Fibroblast of lung (primary cell): ENCODE data around the gene TNFAIP8L1. TPM values are rescaled to one million over a fixed set of nuclear protein-coding genes. Genes with fewer than 3 reads are reported as not detected.
"Not testable (repeated sequence)": the region's sequence is repeated elsewhere in the genome, so short reads cannot be mapped to it uniquely, and the experiment has no call there.

Experiments
- DNase-seq, 2 donors: peaks; one replicate each; pipeline versions ENCODE4 v3.0.0 to v3.0.0-alpha.2; 2010; ENCODE audit warnings: low read depth in 2 of 2
- H2AFZ ChIP-seq: 2 replicates; pipeline ENCODE4 v1.5.1; 2012; ENCODE audit warnings: low read length, control low read depth, inconsistent platforms
- H3K27ac ChIP-seq: 2 replicates; pipeline ENCODE4 v1.5.1; 2011; ENCODE audit warnings: low read length, control low read depth; ENCODE audit not compliant: insufficient read depth
- H3K27me3 ChIP-seq: 2 replicates; pipeline ENCODE4 v1.5.1; 2011; ENCODE audit warnings: mild to moderate bottlenecking, low read length; ENCODE audit not compliant: control insufficient read depth, insufficient read depth
- H3K36me3 ChIP-seq: 2 replicates; pipeline ENCODE4 v1.5.1; 2011; ENCODE audit warnings: low read length; ENCODE audit not compliant: control insufficient read depth, insufficient read depth
- H3K4me1 ChIP-seq: 2 replicates; pipeline ENCODE4 v1.5.1; 2011; ENCODE audit warnings: low read length; ENCODE audit not compliant: control insufficient read depth, insufficient read depth; ENCODE audit errors: extremely low read depth
- H3K4me2 ChIP-seq: 2 replicates; pipeline ENCODE4 v1.5.1; 2011; ENCODE audit warnings: low read length, control low read depth; ENCODE audit not compliant: insufficient read depth; ENCODE audit errors: extremely low read depth
- H3K4me3 ChIP-seq, 4 experiments: fragments of 200-600 bp in 1 of 4; sonication (generic) in 1 of 4; replicated peaks in 1 of 4; 2 replicates each; pipeline ENCODE4 v1.5.1; 2011 to 2016; ENCODE audit warnings: low read length in 4 of 4, low read depth in 3 of 4, mild to moderate bottlenecking in 3 of 4, control low read depth in 2 of 4, inconsistent platforms in 1 of 4, mixed read lengths in 1 of 4; ENCODE audit not compliant: insufficient read depth in 1 of 4; ENCODE audit errors: control extremely low read depth in 1 of 4
- H3K79me2 ChIP-seq: 2 replicates; pipeline ENCODE4 v1.5.1; 2012; ENCODE audit warnings: mild to moderate bottlenecking, low read length, inconsistent platforms; ENCODE audit not compliant: control insufficient read depth, insufficient read depth
- H3K9ac ChIP-seq: 2 replicates; pipeline ENCODE4 v1.5.1; 2011; ENCODE audit warnings: mild to moderate bottlenecking, low read length, control low read depth; ENCODE audit not compliant: insufficient read depth
- H3K9me3 ChIP-seq: 2 replicates; pipeline ENCODE4 v1.5.1; 2012; ENCODE audit warnings: low read depth, low read length; ENCODE audit not compliant: control insufficient read depth, insufficient read depth
- H4K20me1 ChIP-seq: 2 replicates; pipeline ENCODE4 v1.5.1; 2011; ENCODE audit warnings: low read length; ENCODE audit not compliant: control insufficient read depth, insufficient read depth; ENCODE audit errors: extremely low read depth
- EZH2 ChIP-seq: IDR thresholded peaks from 2 replicates; pipeline ENCODE4 v1.5.1; 2012; ENCODE audit warnings: low read length, control low read depth, mild to moderate bottlenecking; ENCODE audit errors: missing control alignments
- polyA plus RNA-seq, 2 donors: library from polyadenylated mRNA; depleted of rRNA in 1 of 2; stranded (reverse) in 1 of 2; unstranded in 1 of 2; fragments of >200 nt; gene quantifications; 2 replicates each; pipeline ENCODE4 v1.2.1, GENCODE V29; 2011 to 2012; ENCODE audit warnings: missing spikeins in 1 of 2
- total RNA-seq: library from RNA; depleted of rRNA; stranded (reverse); fragments of >200 nt; gene quantifications from 2 replicates; pipeline ENCODE4 v1.2.1, GENCODE V29; 2014
- TF ChIP-seq, protein P1 (sequence below), 2 donors: IDR thresholded peaks in 1 of 2; conservative IDR thresholded peaks in 1 of 2; 1 replicate in 1 of 2; 2 replicates in 1 of 2; pipeline ENCODE4 v1.5.1; 2011 to 2012; ENCODE audit warnings: low read length in 2 of 2, control low read depth in 1 of 2, inconsistent platforms in 1 of 2, low read depth in 1 of 2, mild to moderate bottlenecking in 1 of 2

Gene TNFAIP8L1
- total and polyA plus RNA-seq, 2 donors (not counting 1 experiment from before 2014, with no cell fraction given) = 2.3 to 4.0 TPM

DNA sequence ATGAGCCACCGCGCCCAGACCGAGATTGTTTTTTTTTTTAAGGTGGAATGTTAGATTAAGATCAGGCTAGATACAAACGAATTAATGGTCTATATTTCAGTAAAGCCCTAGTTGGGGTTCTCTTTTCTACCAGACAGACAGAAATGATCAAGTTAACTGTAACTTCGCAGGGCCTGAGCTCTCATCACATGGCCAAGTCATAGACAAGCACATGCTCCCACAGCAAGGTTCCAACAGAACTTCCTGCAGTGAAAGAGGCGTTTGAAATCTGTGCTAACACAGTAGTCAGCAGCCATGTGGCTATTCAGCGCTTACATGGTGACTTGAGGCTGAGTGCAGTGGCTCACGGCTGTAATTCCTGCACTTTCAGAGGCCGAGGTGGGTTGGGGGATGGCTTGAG lies 45.1 kb upstream of the TNFAIP8L1 start:
- Histone ChIP-seq H4K20me1 (no peaks in the 10 kb centered on the region), H3K9ac (no peak overlapping the region), H3K79me2 (no peaks in the 10 kb centered on the region), H3K4me3 (no peak overlapping the region), H3K4me2 (no peak overlapping the region), H3K4me1 (no peaks in the 10 kb centered on the region), H3K9me3 (no peaks in the 10 kb centered on the region), H3K36me3 (no peaks in the 10 kb centered on the region), H2AFZ (no peak overlapping the region), H3K27ac (no peak overlapping the region), H3K27me3 (peaks cover 3% of the 10 kb centered on the region)
- TF ChIP-seq EZH2 = no peak
- TF ChIP-seq, protein P1, sequence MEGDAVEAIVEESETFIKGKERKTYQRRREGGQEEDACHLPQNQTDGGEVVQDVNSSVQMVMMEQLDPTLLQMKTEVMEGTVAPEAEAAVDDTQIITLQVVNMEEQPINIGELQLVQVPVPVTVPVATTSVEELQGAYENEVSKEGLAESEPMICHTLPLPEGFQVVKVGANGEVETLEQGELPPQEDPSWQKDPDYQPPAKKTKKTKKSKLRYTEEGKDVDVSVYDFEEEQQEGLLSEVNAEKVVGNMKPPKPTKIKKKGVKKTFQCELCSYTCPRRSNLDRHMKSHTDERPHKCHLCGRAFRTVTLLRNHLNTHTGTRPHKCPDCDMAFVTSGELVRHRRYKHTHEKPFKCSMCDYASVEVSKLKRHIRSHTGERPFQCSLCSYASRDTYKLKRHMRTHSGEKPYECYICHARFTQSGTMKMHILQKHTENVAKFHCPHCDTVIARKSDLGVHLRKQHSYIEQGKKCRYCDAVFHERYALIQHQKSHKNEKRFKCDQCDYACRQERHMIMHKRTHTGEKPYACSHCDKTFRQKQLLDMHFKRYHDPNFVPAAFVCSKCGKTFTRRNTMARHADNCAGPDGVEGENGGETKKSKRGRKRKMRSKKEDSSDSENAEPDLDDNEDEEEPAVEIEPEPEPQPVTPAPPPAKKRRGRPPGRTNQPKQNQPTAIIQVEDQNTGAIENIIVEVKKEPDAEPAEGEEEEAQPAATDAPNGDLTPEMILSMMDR (conservative IDR thresholded peaks at IDR 0.05 in 1 of 2, IDR thresholded peaks at IDR 0.05 in 1 of 2; ENCODE audit: low read depth in 1 of 2, low read length in 2 of 2) = no peak
- DNase-seq = no peak

DNA sequence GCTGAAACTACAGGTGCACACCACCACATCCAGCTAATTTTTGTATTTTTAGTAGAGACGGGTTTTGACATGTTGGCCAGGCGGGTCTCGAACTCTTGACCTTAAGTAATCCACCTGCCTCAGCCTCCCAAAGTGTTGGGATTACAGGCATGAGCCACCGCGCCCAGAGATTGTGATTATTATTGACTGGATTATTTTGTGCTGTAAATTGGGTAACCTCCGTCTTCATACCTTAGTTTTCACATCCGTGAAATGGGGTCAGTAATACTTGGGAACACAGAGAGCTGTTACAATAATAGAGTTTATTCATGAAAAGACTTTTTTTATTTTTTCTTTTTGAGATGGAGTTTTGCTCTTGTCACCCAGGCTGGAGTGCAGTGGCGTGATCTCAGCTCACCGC lies 44.2 kb upstream of the TNFAIP8L1 start:
- not testable (repeated sequence) for H3K79me2 ChIP-seq, H3K27me3 ChIP-seq, DNase-seq, H2AFZ ChIP-seq, H3K27ac ChIP-seq, H3K4me2 ChIP-seq, H3K4me3 ChIP-seq, H3K9me3 ChIP-seq, H4K20me1 ChIP-seq, H3K36me3 ChIP-seq, H3K4me1 ChIP-seq, H3K9ac ChIP-seq

DNA sequence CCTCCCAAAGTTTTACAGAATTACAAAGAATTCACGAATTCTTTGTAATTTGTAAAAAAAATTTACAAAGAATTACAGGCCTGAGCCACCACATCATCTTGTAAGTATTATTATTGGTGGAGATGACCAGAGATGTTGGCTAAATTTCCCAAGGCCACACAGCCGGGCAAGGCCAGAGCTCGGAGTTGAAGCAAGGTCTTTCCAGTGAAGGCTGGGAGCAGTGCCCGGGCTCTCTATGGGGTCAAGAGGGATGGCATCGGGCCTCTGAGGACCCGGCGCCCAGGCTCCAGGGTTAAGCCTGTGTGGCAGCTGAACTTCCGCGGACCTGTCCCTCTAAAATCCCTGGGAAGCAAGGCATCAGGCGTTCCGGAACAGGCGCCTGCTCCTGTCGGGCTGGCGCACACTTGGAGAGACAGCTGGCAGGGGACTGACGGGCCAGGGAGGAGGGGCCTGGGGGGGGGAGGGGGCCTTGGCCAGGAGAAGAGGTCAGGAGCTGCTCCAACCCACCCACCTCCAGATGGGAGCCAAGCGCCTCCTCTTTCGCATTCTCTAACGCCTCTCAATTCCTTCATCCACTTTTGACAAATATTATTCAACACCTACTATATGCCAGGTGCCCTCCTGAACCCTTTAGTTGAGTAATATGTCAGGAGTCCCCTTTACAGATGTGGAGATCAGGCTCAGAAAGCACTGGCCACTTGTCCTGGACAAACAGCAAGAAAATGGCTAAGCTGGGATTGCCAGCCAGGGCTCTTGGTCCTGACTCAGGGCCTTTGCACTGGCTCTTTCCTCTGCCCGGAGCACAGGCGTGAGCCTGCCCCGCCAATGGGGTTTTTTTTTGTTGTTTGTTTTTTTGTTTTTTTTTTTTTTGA lies 43.0 kb upstream of the TNFAIP8L1 start:
- H3K9ac ChIP-seq = no peak overlapping the region
- H3K4me1 ChIP-seq = no peaks in the 10 kb centered on the region
- no peaks in the 10 kb centered on the region for H3K79me2 ChIP-seq
- no peak for DNase-seq
- no peak overlapping the region for H2AFZ ChIP-seq
- no peak for TF ChIP-seq EZH2
- TF ChIP-seq, protein P1 (conservative IDR thresholded peaks at IDR 0.05 in 1 of 2, IDR thresholded peaks at IDR 0.05 in 1 of 2; ENCODE audit: low read depth in 1 of 2, low read length in 2 of 2) = no peak
- H3K4me2 ChIP-seq = no peak overlapping the region
- no peak overlapping the region for H3K27ac ChIP-seq
- H4K20me1 ChIP-seq = no peaks in the 10 kb centered on the region
- H3K27me3 ChIP-seq = peaks cover 5% of the 10 kb centered on the region
- H3K9me3 ChIP-seq = no peaks in the 10 kb centered on the region
- H3K36me3 ChIP-seq = no peaks in the 10 kb centered on the region
- H3K4me3 ChIP-seq = no peak overlapping the region
